IPS DF 4.7 (cell line): Measurements from ENCODE around the gene MOB3B.

Experiments
- DNase-seq: peaks from one replicate; pipeline ENCODE4 v3.0.0-alpha.2; 2013; ENCODE audit warnings: low spot score; ENCODE audit errors: extremely low read depth

Gene MOB3B

DNA sequence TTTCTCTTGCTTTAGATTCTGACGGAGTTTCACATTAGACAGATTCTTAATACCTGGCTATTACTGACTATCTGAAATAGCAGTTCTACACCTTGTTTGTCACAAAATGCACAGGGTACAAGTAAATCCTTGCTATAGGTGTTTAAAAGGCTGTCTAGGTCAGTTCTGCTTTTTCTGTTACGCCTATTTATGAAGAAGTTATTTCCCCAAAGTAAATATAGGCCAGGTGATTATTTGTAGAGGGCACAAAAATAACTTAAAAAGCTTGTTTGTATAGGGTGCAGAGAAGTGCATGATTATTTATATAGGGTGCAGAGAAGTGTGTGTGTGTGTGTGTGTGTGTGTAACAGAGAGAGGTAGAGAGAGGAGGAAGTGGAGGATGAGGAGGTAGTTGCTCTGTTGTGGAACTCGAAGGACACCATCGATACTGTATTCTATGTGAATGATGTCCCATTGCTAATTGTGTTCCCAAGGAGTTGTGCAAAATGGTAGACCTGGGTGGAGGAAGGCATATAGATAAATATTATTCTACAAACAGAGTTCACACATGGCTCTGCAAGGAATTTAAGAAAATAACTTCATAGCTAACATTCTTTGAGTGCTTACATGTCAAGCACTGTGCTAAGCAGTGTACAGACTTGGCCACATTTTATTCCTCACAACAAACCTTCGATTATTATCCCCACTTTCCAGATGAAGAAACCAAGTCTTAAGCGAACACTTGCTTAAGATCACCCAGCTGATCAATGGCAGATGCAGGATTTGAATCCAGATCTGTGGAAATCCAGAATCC, 136.4 kb downstream of the MOB3B start:
- no peak for DNase-seq

GRCh38 chr9:27392451-27392850, 137.2 kb downstream of the MOB3B start:
- DNase-seq = no peak

- no peak for DNase-seq
Observed at GRCh38 chr9:27391040-27391895, 138.3 kb downstream of the MOB3B start.

- DNase-seq = no peak
Observed at GRCh38 chr9:27388150-27388549, 141.5 kb downstream of the MOB3B start.

GRCh38 chr9:27387722-27388121, 141.9 kb downstream of the MOB3B start:
- DNase-seq = no peak

- DNase-seq = no peak
Observed at GRCh38 chr9:27386571-27387091, 143.0 kb downstream of the MOB3B start.

DNA sequence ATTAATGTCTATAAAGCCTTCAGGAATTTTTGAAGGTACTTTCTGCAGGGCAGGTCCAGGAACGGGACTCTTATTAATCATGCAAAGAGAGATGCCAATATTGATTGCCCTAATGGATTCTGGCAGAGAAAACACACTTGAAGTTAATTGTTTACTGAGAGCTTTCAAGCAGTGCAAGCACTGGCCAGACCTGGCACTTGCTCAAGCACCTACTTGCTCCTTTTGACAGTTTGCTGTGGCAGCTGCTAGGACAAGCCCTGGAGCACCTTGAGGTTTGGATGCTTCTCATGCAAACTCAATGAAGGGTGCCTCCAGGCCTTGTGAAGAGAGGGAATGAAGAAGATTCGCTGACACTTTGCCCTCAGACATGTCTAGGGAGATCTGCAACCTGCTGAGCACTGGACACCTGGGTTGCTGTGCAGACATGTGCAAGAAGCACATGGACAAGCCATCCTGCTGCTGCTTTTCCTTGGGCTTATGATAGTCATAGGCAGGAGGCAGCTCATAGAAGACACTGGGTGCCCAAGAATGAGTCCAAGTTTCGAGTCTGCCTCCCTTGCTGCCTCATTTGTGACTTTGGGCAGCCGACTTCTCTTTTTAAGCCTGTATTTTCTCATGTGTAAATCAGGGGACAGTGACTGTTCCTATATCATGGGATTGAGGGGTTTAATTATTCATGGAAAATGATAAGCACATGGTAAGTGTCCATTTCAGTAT, 143.8 kb downstream of the MOB3B start:
- no peak for DNase-seq

GRCh38 chr9:27384262-27385014, 145.2 kb downstream of the MOB3B start:
- no peak for DNase-seq

DNA sequence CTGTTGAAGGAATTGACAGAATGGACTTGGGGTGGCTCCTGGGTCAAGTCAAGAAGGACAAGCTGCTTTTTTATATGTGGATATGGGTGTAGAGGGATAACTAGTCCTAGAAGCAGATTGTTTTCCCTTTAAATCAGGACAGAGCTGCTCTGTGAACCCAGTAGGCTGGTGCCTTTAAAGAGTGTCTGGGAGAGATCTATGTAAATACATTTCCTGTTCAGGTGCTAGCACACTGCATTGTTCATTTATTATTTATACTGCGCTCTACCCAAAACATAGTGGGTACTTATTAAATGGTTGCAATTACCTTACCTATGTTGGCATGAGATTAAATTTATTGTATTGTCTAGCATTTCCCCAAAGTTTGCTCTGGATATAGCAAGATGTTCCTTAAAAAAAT, 146.1 kb downstream of the MOB3B start:
- DNase-seq = no peak

DNA sequence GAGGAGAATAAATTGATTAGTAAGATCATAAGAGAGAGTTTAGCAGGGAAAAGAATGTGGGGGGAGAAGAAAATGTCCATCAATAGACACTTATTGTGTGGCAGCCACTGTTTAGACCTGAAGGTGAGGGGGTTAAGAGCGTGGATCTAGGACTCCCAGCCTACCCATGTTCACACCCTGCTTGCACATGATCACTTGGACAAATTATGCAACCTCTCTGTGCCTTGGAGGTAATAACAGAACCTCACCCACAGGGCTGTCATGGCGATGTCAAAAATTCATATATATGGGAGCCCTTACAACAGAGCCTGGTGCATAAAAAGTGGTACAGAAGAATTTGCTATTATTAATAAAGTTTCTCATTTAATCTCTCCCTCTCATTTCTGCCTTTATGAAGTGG, 146.6 kb downstream of the MOB3B start:
- DNase-seq = no peak

- no peak for DNase-seq
Observed at GRCh38 chr9:27382308-27382707, 147.3 kb downstream of the MOB3B start.

DNA sequence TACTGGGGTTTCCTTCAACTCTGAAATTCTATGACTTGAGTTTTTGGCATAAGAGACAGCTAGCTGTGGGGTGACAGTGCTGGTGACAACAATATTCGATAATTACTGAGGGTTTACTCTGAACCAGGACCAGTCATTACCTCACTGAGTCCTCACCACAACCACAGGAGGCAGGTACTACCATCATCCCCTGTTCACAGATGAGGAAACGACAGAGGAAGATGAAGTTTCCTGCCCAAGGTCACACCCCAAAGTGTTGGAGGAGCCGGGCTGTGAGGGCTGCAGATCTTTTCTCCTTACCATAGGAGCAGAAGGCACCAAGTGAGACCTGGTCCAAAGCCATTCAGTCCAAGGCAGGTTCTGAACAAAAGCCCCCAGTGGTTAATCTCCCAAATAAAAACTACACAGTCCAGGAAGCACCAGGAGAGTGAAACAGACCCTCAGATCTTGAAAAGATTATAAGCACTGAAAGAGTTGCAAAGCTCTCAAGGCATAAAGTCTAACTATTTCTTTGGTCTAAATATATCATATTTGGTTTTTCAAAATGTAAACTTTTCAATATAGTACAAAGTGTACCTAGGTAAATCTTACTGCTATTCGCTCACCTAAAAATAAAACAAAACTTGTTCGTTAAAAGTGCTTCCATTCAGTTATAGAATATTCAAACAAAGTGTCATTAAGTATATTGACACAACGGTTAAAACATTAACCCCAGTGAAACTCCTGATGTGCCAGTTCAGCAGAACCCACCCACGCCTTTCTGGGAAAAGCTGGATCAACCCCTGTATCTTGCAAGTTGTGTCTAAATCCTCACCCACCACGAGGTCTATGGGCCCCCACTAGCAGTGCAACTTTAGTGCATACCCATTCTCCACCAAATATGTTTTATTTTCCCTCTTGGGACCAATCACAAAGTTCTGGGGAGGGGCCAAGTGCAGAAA, 150.0 kb downstream of the MOB3B start:
- DNase-seq = no peak

GRCh38 chr9:27377811-27378456, 151.7 kb downstream of the MOB3B start:
- no peak for DNase-seq

DNA sequence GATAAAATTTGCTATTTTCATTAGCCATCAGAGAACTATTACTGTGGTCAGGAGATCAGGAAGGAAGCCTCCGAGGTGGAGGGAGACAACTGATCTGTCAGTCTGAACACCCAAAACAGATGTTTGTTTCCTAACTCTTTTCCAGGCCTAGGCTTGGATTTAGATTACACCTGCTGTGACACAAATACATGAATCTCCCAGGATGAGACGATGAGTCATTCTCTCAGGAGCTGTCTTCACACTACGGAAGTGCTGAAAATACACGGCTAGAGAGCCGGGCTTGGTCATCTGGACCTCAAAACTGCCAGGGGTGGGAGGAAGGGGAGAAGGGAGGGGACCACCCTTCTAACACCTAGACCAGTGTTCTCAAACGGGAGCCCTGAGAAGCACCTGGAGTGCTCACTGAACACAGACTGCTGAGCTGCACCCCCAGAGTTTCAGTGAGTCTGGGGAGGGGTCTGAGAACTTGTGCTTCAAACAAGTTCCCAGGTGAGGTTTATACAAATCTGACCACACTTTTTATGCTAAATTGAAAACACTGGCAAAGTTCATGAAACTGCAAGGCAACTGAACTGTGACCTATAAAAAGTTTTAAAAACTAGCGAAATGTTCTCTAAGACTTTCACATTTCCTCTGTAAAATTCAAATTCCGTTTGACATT, 152.3 kb downstream of the MOB3B start:
- DNase-seq = no peak

GRCh38 chr9:27373851-27374250, 155.8 kb downstream of the MOB3B start:
- no peak for DNase-seq

DNA sequence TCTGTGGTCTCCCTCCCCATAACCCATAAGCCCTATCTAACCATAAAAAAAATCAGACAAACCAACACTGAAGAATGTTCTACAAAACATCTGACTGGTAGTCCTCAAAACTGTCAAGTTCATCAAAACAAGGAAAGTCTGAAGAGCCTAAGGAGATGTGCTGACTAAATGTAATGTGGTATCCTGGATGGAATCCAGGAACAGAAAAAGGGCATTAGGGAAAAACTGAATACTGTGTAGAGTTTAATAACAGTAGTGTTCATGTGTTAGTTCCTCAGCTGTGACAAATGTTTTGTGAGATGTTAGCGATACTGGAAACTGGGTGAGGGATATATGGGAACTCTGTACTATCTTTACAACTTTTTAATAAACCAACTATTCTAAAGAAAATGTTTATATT, 157.0 kb downstream of the MOB3B start:
- DNase-seq = no peak

DNA sequence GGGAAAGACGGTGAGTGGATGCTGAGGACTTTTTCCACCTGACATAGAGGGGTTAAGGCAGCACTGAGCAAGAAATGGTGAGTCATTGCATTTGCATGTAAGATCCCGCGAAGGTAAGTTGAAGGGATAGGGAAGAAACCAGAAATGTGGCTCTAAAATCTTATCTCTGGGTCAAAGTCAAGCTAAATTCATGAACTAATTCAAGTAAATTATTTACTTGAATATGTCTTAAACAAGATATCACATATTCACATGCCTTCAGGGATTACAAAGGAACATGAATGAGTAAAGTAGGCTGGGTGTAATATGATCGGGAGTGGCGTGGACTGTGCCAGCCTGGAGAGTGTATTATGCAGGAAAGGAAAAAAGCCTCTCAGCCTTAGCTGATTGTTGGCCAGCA, 158.2 kb downstream of the MOB3B start:
- no peak for DNase-seq

DNA sequence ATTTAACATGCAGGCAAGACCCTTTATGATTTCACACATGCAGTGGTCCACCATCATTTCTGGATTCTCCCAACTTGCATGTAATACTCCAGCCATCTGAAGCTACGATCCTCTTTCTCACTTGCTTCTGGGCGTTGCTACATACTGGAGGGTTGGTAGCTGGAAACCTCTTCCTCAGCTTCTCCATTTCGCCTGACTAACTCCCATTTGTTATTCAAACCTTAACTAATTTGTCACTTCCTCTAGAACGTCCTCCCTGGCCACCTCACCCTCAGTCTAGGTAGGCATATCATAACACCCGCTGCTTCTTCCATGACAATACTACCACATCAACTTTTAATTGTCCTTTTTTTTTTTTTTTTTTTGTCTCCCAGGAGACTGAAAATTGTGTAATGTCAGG, 160.0 kb downstream of the MOB3B start:
- peak; percentile 60 for DNase-seq
